Osteocyte (in vitro differentiated cells): ENCODE data around the gene BRINP3. TPM values are rescaled to one million over a fixed set of nuclear protein-coding genes. Genes with fewer than 3 reads are reported as not detected.

Experiments
- DNase-seq: peaks from one replicate; pipeline ENCODE4 v3.0.0; 2021; ENCODE audit warnings: mixed read lengths; ENCODE audit not compliant: unreplicated experiment; ENCODE audit errors: extremely low spot score
- H3K27ac Mint-ChIP-seq: one replicate; pipeline ENCODE4 v1.8.0; 2021; ENCODE audit warnings: mild to moderate bottlenecking, mixed read lengths; ENCODE audit not compliant: unreplicated experiment
- H3K27me3 Mint-ChIP-seq: one replicate; pipeline ENCODE4 v1.8.0; 2021; ENCODE audit warnings: mixed read lengths; ENCODE audit not compliant: unreplicated experiment
- H3K36me3 Mint-ChIP-seq: one replicate; pipeline ENCODE4 v1.8.0; 2021; ENCODE audit warnings: mixed read lengths; ENCODE audit not compliant: unreplicated experiment
- H3K4me1 Mint-ChIP-seq: one replicate; pipeline ENCODE4 v1.8.0; 2021; ENCODE audit warnings: mixed read lengths; ENCODE audit not compliant: unreplicated experiment
- H3K4me3 Mint-ChIP-seq: one replicate; pipeline ENCODE4 v1.8.0; 2021; ENCODE audit warnings: mild to moderate bottlenecking, moderate library complexity, mixed read lengths; ENCODE audit not compliant: unreplicated experiment
- H3K9me3 Mint-ChIP-seq: one replicate; pipeline ENCODE4 v1.8.0; 2021; ENCODE audit warnings: mixed read lengths; ENCODE audit not compliant: unreplicated experiment
- total RNA-seq: library from RNA; stranded (reverse); gene quantifications from 2 replicates; pipeline ENCODE4 v1.2.1, GENCODE V29; 2021
- TF ChIP-seq, protein P1 (sequence below): fragments of 200-600 bp; sonication (generic); IDR thresholded peaks from 2 replicates; pipeline ENCODE4 v1.5.0; 2021; ENCODE audit warnings: antibody characterized with exemption, mild to moderate bottlenecking, moderate library complexity

Gene BRINP3
- total RNA-seq, 1 donor from 2014 or later: 0.38 TPM

GRCh38 chr1:190344454-190344853 lies 133.2 kb downstream of the BRINP3 start:
- no peaks in the 10 kb centered on the region for H3K4me1 Mint-ChIP-seq
- H3K9me3 Mint-ChIP-seq: no peaks in the 10 kb centered on the region
- DNase-seq: no peak
- H3K4me3 Mint-ChIP-seq: no peak overlapping the region
- H3K36me3 Mint-ChIP-seq: no peaks in the 10 kb centered on the region
- H3K27me3 Mint-ChIP-seq: no peaks in the 10 kb centered on the region
- TF ChIP-seq, protein P1, sequence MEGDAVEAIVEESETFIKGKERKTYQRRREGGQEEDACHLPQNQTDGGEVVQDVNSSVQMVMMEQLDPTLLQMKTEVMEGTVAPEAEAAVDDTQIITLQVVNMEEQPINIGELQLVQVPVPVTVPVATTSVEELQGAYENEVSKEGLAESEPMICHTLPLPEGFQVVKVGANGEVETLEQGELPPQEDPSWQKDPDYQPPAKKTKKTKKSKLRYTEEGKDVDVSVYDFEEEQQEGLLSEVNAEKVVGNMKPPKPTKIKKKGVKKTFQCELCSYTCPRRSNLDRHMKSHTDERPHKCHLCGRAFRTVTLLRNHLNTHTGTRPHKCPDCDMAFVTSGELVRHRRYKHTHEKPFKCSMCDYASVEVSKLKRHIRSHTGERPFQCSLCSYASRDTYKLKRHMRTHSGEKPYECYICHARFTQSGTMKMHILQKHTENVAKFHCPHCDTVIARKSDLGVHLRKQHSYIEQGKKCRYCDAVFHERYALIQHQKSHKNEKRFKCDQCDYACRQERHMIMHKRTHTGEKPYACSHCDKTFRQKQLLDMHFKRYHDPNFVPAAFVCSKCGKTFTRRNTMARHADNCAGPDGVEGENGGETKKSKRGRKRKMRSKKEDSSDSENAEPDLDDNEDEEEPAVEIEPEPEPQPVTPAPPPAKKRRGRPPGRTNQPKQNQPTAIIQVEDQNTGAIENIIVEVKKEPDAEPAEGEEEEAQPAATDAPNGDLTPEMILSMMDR: no peak
- no peak overlapping the region for H3K27ac Mint-ChIP-seq

DNA sequence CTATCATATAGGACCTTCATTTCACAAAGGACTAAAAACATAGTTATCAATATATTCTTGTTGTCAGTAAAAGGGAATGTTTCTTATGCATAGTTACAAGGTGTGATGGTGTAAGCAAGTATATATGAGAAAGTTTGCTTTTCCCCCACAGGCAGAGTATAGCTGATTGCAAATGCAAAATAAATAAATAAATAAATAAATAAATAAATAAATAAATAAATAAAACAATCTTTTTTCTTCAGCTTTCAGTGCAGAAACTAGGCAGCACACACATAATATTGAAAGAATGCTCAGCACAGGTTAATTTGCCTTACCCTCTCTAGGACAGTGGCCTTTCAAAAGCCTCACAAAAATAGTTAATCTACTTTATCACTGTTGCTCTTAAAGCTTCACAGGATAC lies 138.8 kb downstream of the BRINP3 start:
- Mint-ChIP-seq H3K4me1 (no peaks in the 10 kb centered on the region), H3K4me3 (no peak overlapping the region), H3K27me3 (no peaks in the 10 kb centered on the region), H3K27ac (no peak overlapping the region), H3K36me3 (no peaks in the 10 kb centered on the region), H3K9me3 (no peaks in the 10 kb centered on the region)
- DNase-seq: no peak
- TF ChIP-seq, protein P1: no peak

GRCh38 chr1:190328871-190329270 lies 148.8 kb downstream of the BRINP3 start:
- Mint-ChIP-seq H3K27me3 (no peaks in the 10 kb centered on the region), H3K36me3 (no peaks in the 10 kb centered on the region), H3K4me3 (no peak overlapping the region), H3K9me3 (peaks cover 13% of the 10 kb centered on the region), H3K27ac (no peak overlapping the region), H3K4me1 (peaks cover 14% of the 10 kb centered on the region)
- DNase-seq: no peak
- TF ChIP-seq, protein P1: no peak

DNA sequence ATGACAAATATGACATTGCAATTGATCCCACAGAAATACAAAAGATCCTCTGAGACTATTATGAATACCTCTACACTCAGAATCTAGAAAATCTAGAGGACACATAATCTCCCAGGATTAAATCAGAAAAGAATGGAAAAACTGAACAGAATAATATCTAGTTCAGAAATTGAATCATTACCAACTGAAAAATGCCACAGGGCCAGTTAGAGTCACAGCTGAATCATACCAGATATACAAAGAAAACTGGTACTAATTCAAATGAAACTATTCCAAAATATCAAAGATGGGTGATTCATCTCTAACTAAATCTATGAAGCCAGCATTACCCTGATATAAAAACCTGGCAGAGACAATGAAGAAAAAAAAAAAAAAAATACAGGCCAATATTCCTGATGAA lies 149.3 kb downstream of the BRINP3 start:
- TF ChIP-seq, protein P1: no peak
- DNase-seq: no peak
- no peak overlapping the region for H3K4me3 Mint-ChIP-seq
- H3K27ac Mint-ChIP-seq: peak overlapping the region; percentile 57
- peaks cover 14% of the 10 kb centered on the region for H3K4me1 Mint-ChIP-seq
- H3K9me3 Mint-ChIP-seq: peaks cover 13% of the 10 kb centered on the region
- H3K36me3 Mint-ChIP-seq: no peaks in the 10 kb centered on the region
- no peaks in the 10 kb centered on the region for H3K27me3 Mint-ChIP-seq

DNA sequence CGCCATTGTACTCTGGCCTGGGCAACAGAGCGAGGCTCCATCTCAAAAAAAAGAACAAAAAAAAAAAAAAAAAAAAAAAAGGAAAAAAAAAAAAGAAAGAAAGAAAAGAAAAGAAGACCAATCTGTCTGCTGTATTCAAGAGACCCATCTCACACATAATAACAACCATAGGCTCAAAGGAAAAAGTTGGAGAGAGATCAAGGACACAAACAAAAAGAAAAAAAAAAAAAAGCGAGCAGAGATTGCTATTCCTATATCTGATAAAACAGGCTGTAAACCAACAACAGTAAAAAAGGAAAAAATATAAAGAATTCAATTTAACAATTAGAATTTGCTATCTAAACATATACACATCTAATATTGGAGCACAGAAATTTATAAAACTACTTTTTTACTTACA lies 150.4 kb downstream of the BRINP3 start:
- peaks cover 14% of the 10 kb centered on the region for H3K4me1 Mint-ChIP-seq
- no peaks in the 10 kb centered on the region for H3K36me3 Mint-ChIP-seq
- no peaks in the 10 kb centered on the region for H3K27me3 Mint-ChIP-seq
- peaks cover 13% of the 10 kb centered on the region for H3K9me3 Mint-ChIP-seq
- no peak overlapping the region for H3K4me3 Mint-ChIP-seq
- DNase-seq: no peak
- TF ChIP-seq, protein P1: no peak
- H3K27ac Mint-ChIP-seq: no peak overlapping the region
